K562 (cell line): Measurements from ENCODE around the gene ITPR2. TPM values are rescaled to one million over a fixed set of nuclear protein-coding genes. Genes with fewer than 3 reads are reported as not detected.

Experiments used
- ATAC-seq: fragments of 200-7000 bp; cut with Tn5 transposase; 3 replicates; pipeline ENCODE4 v1.9.1; 2020; ENCODE audit warnings: moderate library complexity
- BruUV-seq: library from RNA; stranded (reverse); fragments of 400-500 nt; replicated peaks from 2 replicates; lab custom pipeline; 2021; lab: Mats Ljungman, UMichigan
- CTCF ChIA-PET: fragments of 300-600 bp; formaldehyde crosslinking; extraction: SDS; loops from one replicate; lab custom pipeline; 2021; ENCODE audit warnings: low intra/inter-chr PET ratio; lab: Yijun Ruan, JAX
- POLR2A ChIA-PET: fragments of 300-600, 350-650 bp; sonication (Branson Sonifier 250); formaldehyde crosslinking; extraction: SDS; loops from one replicate; lab custom pipeline; 2021; ENCODE audit warnings: antibody characterized with exemption, inconsistent platforms; lab: Yijun Ruan, JAX
- DNase-seq, 4 experiments: peaks; one replicate each; pipeline versions ENCODE4 v3.0.0 to v3.0.0-alpha.2; 2011 to 2018; ENCODE audit warnings: low spot score in 3 of 4, mixed read lengths in 3 of 4; ENCODE audit errors: extremely low read depth in 1 of 4
- FAIRE-seq: peaks from 2 replicates; lab custom pipeline; 2011; peaks lifted over from hg19 to GRCh38; lab: Jason Lieb, UNC
- H2AFZ ChIP-seq: 2 replicates; pipeline ENCODE4 v1.6.0; 2011; ENCODE audit warnings: low read depth, low read length, control low read depth, inconsistent platforms
- H3K27ac ChIP-seq: fragments of 200-600 bp; 3 replicates; pipeline ENCODE4 v1.8.0; 2011; ENCODE audit warnings: low read depth, mild to moderate bottlenecking, control low read depth, inconsistent platforms, low read length, moderate library complexity, mixed read lengths; ENCODE audit errors: extremely low read depth
- H3K27me3 ChIP-seq, 2 experiments: fragments of 300-600 bp in 1 of 2; 2 replicates in 1 of 2; 3 replicates in 1 of 2; pipeline versions ENCODE4 v1.6.0 to v1.8.0; 2011; ENCODE audit warnings: inconsistent platforms in 2 of 2, low read length in 2 of 2, mild to moderate bottlenecking in 1 of 2, mixed read lengths in 1 of 2, moderate library complexity in 1 of 2; ENCODE audit not compliant: control insufficient read depth in 2 of 2, insufficient read depth in 2 of 2
- H3K36me3 ChIP-seq: fragments of 300-600 bp; 3 replicates; pipeline ENCODE4 v1.8.0; 2011; ENCODE audit warnings: mild to moderate bottlenecking, low read length, inconsistent platforms; ENCODE audit not compliant: control insufficient read depth, insufficient read depth
- H3K4me1 ChIP-seq, 2 experiments: fragments of 200-600 bp in 1 of 2; replicated peaks in 1 of 2; 2 replicates in 1 of 2; 3 replicates in 1 of 2; pipeline versions ENCODE4 v1.5.1 to v1.8.0; 2011; ENCODE audit warnings: inconsistent platforms in 2 of 2, low read length in 2 of 2, mild to moderate bottlenecking in 1 of 2, mixed read lengths in 1 of 2, moderate library complexity in 1 of 2; ENCODE audit not compliant: control insufficient read depth in 2 of 2, insufficient read depth in 2 of 2
- H3K4me2 ChIP-seq: 2 replicates; pipeline ENCODE4 v1.6.1; 2011; ENCODE audit warnings: low read length, control low read depth, inconsistent platforms, mixed read lengths; ENCODE audit not compliant: insufficient read depth
- H3K4me3 ChIP-seq: fragments of 200-600 bp; sonication (generic), shearing (Covaris generic); 2 replicates; pipeline ENCODE4 v1.5.1; 2016; ENCODE audit warnings: control low read depth, inconsistent platforms
- H3K79me2 ChIP-seq: fragments of 200-600 bp; 3 replicates; pipeline ENCODE4 v1.8.0; 2011; ENCODE audit warnings: low read length, inconsistent platforms; ENCODE audit not compliant: control insufficient read depth, insufficient read depth
- H3K9ac ChIP-seq, 2 experiments: 2 replicates each; pipeline versions ENCODE4 v1.6.0 to v1.6.1; 2011; ENCODE audit warnings: low read depth in 2 of 2, low read length in 2 of 2, control low read depth in 1 of 2, inconsistent platforms in 1 of 2, mild to moderate bottlenecking in 1 of 2, mixed read lengths in 1 of 2; ENCODE audit not compliant: insufficient read depth in 1 of 2
- H3K9me1 ChIP-seq: one replicate; pipeline ENCODE4 v1.6.0; 2011; ENCODE audit warnings: inconsistent platforms, mild to moderate bottlenecking, low read length, moderate library complexity; ENCODE audit not compliant: control insufficient read depth, insufficient read depth
- H3K9me3 ChIP-seq: replicated peaks from 2 replicates; pipeline ENCODE4 v1.5.1; 2011; ENCODE audit warnings: low read depth, low read length, inconsistent platforms; ENCODE audit not compliant: control insufficient read depth, insufficient read depth
- H4K20me1 ChIP-seq: replicated peaks from 2 replicates; pipeline ENCODE4 v1.6.1; 2011; ENCODE audit warnings: low read length, inconsistent platforms, mixed read lengths; ENCODE audit not compliant: control insufficient read depth, insufficient read depth
- ARID3A ChIP-seq: IDR thresholded peaks from 2 replicates; pipeline ENCODE4 v1.6.1; 2012; ENCODE audit warnings: low read depth, low read length, improper control_type of control experiment, borderline replicate concordance
- HMGN3 ChIP-seq: IDR thresholded peaks from 2 replicates; pipeline ENCODE4 v1.6.1; 2011; ENCODE audit warnings: borderline replicate concordance, low read depth, mild to moderate bottlenecking, mixed read lengths, low read length; ENCODE audit not compliant: insufficient read length; ENCODE audit errors: extremely low read depth
- IFI16 ChIP-seq: fragments of 250-450 bp; sonication (Bioruptor Pico); IDR thresholded peaks from 2 replicates; pipeline ENCODE4 v2.1.2; 2022; ENCODE audit warnings: mild to moderate bottlenecking, inconsistent platforms
- MAFF ChIP-seq: IDR thresholded peaks from 2 replicates; pipeline ENCODE4 v1.6.1; 2012; ENCODE audit warnings: low read length, improper control_type of control experiment
- MBD2 ChIP-seq: sonication (generic); IDR thresholded peaks from 2 replicates; pipeline ENCODE4 v1.6.1; 2016; ENCODE audit warnings: low read depth, borderline replicate concordance
- STAT5B ChIP-seq: fragments of 250-450 bp; sonication (Bioruptor Pico); IDR thresholded peaks from 2 replicates; pipeline ENCODE4 v1.8.0; 2021; ENCODE audit warnings: mild to moderate bottlenecking, inconsistent platforms
- UBTF ChIP-seq, 2 experiments: IDR thresholded peaks; 2 replicates each; pipeline ENCODE4 v1.6.1; 2012; ENCODE audit warnings: improper control_type of control experiment in 2 of 2, low read depth in 2 of 2, low read length in 2 of 2, borderline replicate concordance in 1 of 2
- ZBTB17 ChIP-seq: fragments of 450-650 bp; formaldehyde crosslinking; IDR thresholded peaks from 2 replicates; pipeline ENCODE4 v1.4.0; 2020; ENCODE audit warnings: mild to moderate bottlenecking
- ZNF282 ChIP-seq: sonication (generic); formaldehyde crosslinking; IDR thresholded peaks from 2 replicates; pipeline ENCODE4 v1.8.1; 2023; ENCODE audit warnings: missing genetic modification reagents
- ZNF766 ChIP-seq: fragments of 200-800 bp; sonication (Bioruptor generic); conservative IDR thresholded peaks from 2 replicates; pipeline ENCODE4 v1.6.1; 2016; ENCODE audit warnings: missing genetic modification characterization, missing compliant biosample characterization
- WGBS: fragments of 100-300 bp; shearing (Covaris generic); methylation state at CpG from one replicate; pipeline ENCODE4 v1.1.6; 2016; ENCODE audit warnings: low coverage, mixed read lengths; ENCODE audit not compliant: insufficient coverage; ENCODE audit errors: missing lambda C conversion rate; 5-methylcytosine and 5-hydroxymethylcytosine counted together
- in situ Hi-C: fragments of 300-500 bp; cut with MboI; formaldehyde crosslinking; loops from 4 replicates; pipeline ENCODE4 v1.15.0; 2018; ENCODE audit warnings: inconsistent platforms, mixed read lengths
- intact Hi-C: fragments of 100-400 bp; cut with micrococcal nuclease; formaldehyde crosslinking; loops from 2 replicates; pipeline ENCODE4 v1.14.2; 2022
- polyA plus RNA-seq, 8 experiments: library from polyadenylated mRNA; depleted of rRNA in 4 of 8; stranded (reverse) in 5 of 8; unstranded in 3 of 8; fragments of >200 nt; fragmentation: Nextera tagmentation in 2 of 8; fragmentation: Illumina TruSeq in 1 of 8; extraction: Ambion mirVana in 2 of 8; extraction: Trizol in 1 of 8; gene quantifications; 2 replicates each; pipeline versions ENCODE4 v1.2.1 to v1.2.3, GENCODE V29; 2011 to 2014; ENCODE audit warnings: inconsistent platforms in 1 of 8, missing spikeins in 1 of 8
- total RNA-seq, 7 experiments: library from RNA; depleted of rRNA in 6 of 7; stranded (reverse); fragments of >200 nt in 6 of 7; fragmentation: Illumina TruSeq in 2 of 7; extraction: Trizol in 2 of 7; gene quantifications; 2 replicates each; pipeline versions ENCODE4 v1.2.1 to v1.2.3, GENCODE V29; 2011 to 2021; ENCODE audit warnings: low replicate concordance in 1 of 7

Gene ITPR2
- total and polyA plus RNA-seq, 9 of the 15 experiments (the other 6 are each of a cell fraction or from before 2014, with no cell fraction given) = 0.21 to 3.3 (median 0.95) TPM

- TF ChIP-seq STAT5B (CRISPR knock-in tag) (no peak), HMGN3 (no peak), UBTF (IDR thresholded peaks at IDR 0.05; ENCODE audit: borderline replicate concordance in 1 of 2, low read depth in 2 of 2, low read length in 2 of 2) (no peak), ZNF282 (CRISPR knock-in tag) (no peak), ZNF766 (CRISPR knock-in tag) (no peak)
- TF ChIP-seq, all 486 proteins: peak for 0
These were observed 7.5 kb downstream of the ITPR2 start (continued) for GRCh38 chr12:26825459-26826016.

GRCh38 chr12:26823390-26823789 is 9.6 kb downstream of the ITPR2 start:
- Histone ChIP-seq H3K79me2 (no peaks in the 10 kb centered on the region), H3K27me3 (no peaks in the 10 kb centered on the region; a peak in 2 of 5 replicates)
- TF ChIP-seq IFI16 (CRISPR knock-in tag) = no peak
- no peak for TF ChIP-seq MBD2
- no peak for TF ChIP-seq ARID3A
- no peak for TF ChIP-seq MAFF
- TF ChIP-seq ZBTB17 (CRISPR knock-in tag) = no peak
- TF ChIP-seq, all 486 proteins: peak for 0
- in situ Hi-C loops = no loop called here
- Histone ChIP-seq H3K4me1 (no peaks in the 10 kb centered on the region), H3K36me3 (no peaks in the 10 kb centered on the region), H3K4me3 (no peak overlapping the region), H3K27ac (no peak overlapping the region), H2AFZ (no peak overlapping the region), H4K20me1 (no peaks in the 10 kb centered on the region), H3K9me1 (no peaks in the 10 kb centered on the region), H3K4me2 (no peak overlapping the region), H3K9me3 (no peaks in the 10 kb centered on the region), H3K9ac (no peak overlapping the region)
- DNase-seq (no peak), ATAC-seq (no peak), FAIRE-seq (no peak)
- ChIA-PET CTCF (no interaction called here), POLR2A (no interaction called here)
- whole genome bisulfite sequencing = 0% methylated on average over 2 of the region's 2 CpGs
- intact Hi-C loops = no loop called here
- BruUV-seq = no TSS peak
